Gastrocnemius medialis (tissue), 4 donors: Measurements from ENCODE around the gene KIRREL3. TPM values are rescaled to one million over a fixed set of nuclear protein-coding genes. Genes with fewer than 3 reads are reported as not detected.

Experiments
- ATAC-seq, 2 donors: fragments of 150-250 bp; one replicate each; pipeline ENCODE4 v1.9.1; 2016
- DNase-seq, 2 donors: peaks; one replicate each; pipeline ENCODE4 v3.0.0-alpha.2; 2019
- H3K27ac ChIP-seq, 4 donors: fragments of 200-600 bp; sonication (generic); 1 replicate in 1 of 4; 2 replicates in 3 of 4; pipeline ENCODE4 v1.5.1; 2016 to 2018; ENCODE audit warnings: mild to moderate bottlenecking in 2 of 4, moderate library complexity in 1 of 4
- H3K27me3 ChIP-seq, 3 donors: fragments of 200-600 bp; sonication (generic) in 2 of 3; 1 replicate in 1 of 3; 2 replicates in 2 of 3; pipeline versions ENCODE4 v1.5.1 to v1.6.0; 2016 to 2019; ENCODE audit warnings: mild to moderate bottlenecking in 1 of 3, moderate library complexity in 1 of 3
- H3K36me3 ChIP-seq, 2 donors: fragments of 200-600 bp; sonication (generic) in 1 of 2; one replicate each; pipeline ENCODE4 v1.5.1; 2017 to 2018
- H3K4me1 ChIP-seq, 2 donors: fragments of 200-600 bp; sonication (generic) in 1 of 2; one replicate each; pipeline ENCODE4 v1.5.1; 2016 to 2017; ENCODE audit warnings: mild to moderate bottlenecking in 2 of 2
- H3K4me3 ChIP-seq, 4 donors: fragments of 200-600 bp; sonication (generic) in 3 of 4; 1 replicate in 1 of 4; 2 replicates in 3 of 4; pipeline ENCODE4 v1.5.1; 2016 to 2019; ENCODE audit warnings: mild to moderate bottlenecking in 2 of 4
- H3K9me3 ChIP-seq, 3 donors: fragments of 200-600 bp; sonication (generic) in 2 of 3; 1 replicate in 1 of 3; 2 replicates in 2 of 3; pipeline ENCODE4 v1.5.1; 2016 to 2019
- CTCF ChIP-seq, 5 experiments: fragments of 450-650 bp in 3 of 5; fragments of 200-600 bp in 2 of 5; sonication (generic) in 2 of 5; IDR thresholded peaks in 4 of 5; conservative IDR thresholded peaks in 1 of 5; 1 replicate in 4 of 5; 2 replicates in 1 of 5; pipeline ENCODE4 v1.5.1; 2016 to 2019; ENCODE audit warnings: antibody characterized with exemption in 5 of 5, mild to moderate bottlenecking in 3 of 5, moderate library complexity in 3 of 5
- POLR2A ChIP-seq, 2 donors: fragments of 450-650 bp; IDR thresholded peaks; one replicate each; pipeline ENCODE4 v1.6.1; 2017; ENCODE audit warnings: antibody characterized with exemption in 2 of 2, mild to moderate bottlenecking in 2 of 2, moderate library complexity in 2 of 2
- in situ Hi-C, 4 donors: fragments of 200-750 bp; cut with MboI; loops; one replicate each; pipeline versions ENCODE4 v1.15.0 to v1.8.0; 2017; ENCODE audit warnings: low sequenced_read_pairs in 4 of 4
- intact Hi-C: fragments of 100-400 bp; cut with DNase I; formaldehyde crosslinking; loops from one replicate; pipeline ENCODE4 v1.15.1; 2023; ENCODE audit warnings: low total_unique reads
- total RNA-seq, 4 donors: library from RNA; depleted of rRNA; stranded (reverse); fragments of >200 nt; gene quantifications; one replicate each; pipeline versions ENCODE4 v1.1.0 to v1.2.3, GENCODE V29; 2016

Gene KIRREL3
- total RNA-seq, 4 donors from 2014 or later = 0.10 TPM; not detected in 3

GRCh38 chr11:126452241-126453101 lies 548.1 kb downstream of the KIRREL3 start:
- Histone ChIP-seq H3K27me3 (peaks cover 11 to 19% (median 18%) of the 10 kb centered on the region in 3 donors), H3K27ac (no peak overlapping the region), H3K4me1 (no peaks in the 10 kb centered on the region), H3K4me3 (no peak overlapping the region), H3K9me3 (no peaks in the 10 kb centered on the region), H3K36me3 (no peaks in the 10 kb centered on the region)
- intact Hi-C loops = loop anchor here (10.0 kb wide), 1 partner anchor 1502 kb away; no protein-coding TSS in a partner anchor
- DNase-seq (no peak), ATAC-seq (no peak)
- TF ChIP-seq POLR2A (IDR thresholded peaks at IDR 0.05) (no peak), CTCF (IDR thresholded peaks at IDR 0.05 in 4 of 5, conservative IDR thresholded peaks at IDR 0.05 in 1 of 5) (no peak)
- in situ Hi-C loops = no loop called here

- Histone ChIP-seq H3K36me3 (no peaks in the 10 kb centered on the region), H3K4me1 (no peaks in the 10 kb centered on the region), H3K27me3 (peaks cover 11 to 19% (median 18%) of the 10 kb centered on the region in 3 donors), H3K27ac (no peak overlapping the region), H3K4me3 (no peak overlapping the region), H3K9me3 (no peaks in the 10 kb centered on the region)
- no peak for DNase-seq
- in situ Hi-C loops = no loop called here
- no peak for ATAC-seq
- TF ChIP-seq POLR2A (IDR thresholded peaks at IDR 0.05) (no peak), CTCF (IDR thresholded peaks at IDR 0.05 in 4 of 5, conservative IDR thresholded peaks at IDR 0.05 in 1 of 5) (no peak)
- intact Hi-C loops = loop anchor here (10.0 kb wide), 1 partner anchor 1503 kb away; no protein-coding TSS in a partner anchor
These were observed 549.3 kb downstream of the KIRREL3 start for GRCh38 chr11:126451211-126451802.

GRCh38 chr11:126450806-126451205 lies 549.8 kb downstream of the KIRREL3 start:
- intact Hi-C loops (loop anchor here (10.0 kb wide), 1 partner anchor 1504 kb away; no protein-coding TSS in a partner anchor), in situ Hi-C loops (no loop called here)
- no peak for TF ChIP-seq POLR2A (IDR thresholded peaks at IDR 0.05)
- no peak for TF ChIP-seq CTCF (IDR thresholded peaks at IDR 0.05 in 4 of 5, conservative IDR thresholded peaks at IDR 0.05 in 1 of 5)
- no peak overlapping the region for H3K4me3 ChIP-seq
- no peak for DNase-seq
- peaks cover 11 to 19% (median 18%) of the 10 kb centered on the region in 3 donors for H3K27me3 ChIP-seq
- no peaks in the 10 kb centered on the region for H3K9me3 ChIP-seq
- H3K4me1 ChIP-seq = no peaks in the 10 kb centered on the region
- no peak overlapping the region for H3K27ac ChIP-seq
- ATAC-seq = no peak
- no peaks in the 10 kb centered on the region for H3K36me3 ChIP-seq

- Histone ChIP-seq H3K27me3 (peaks cover 11 to 19% (median 18%) of the 10 kb centered on the region in 3 donors), H3K4me3 (no peak overlapping the region), H3K9me3 (no peaks in the 10 kb centered on the region), H3K4me1 (no peaks in the 10 kb centered on the region), H3K36me3 (no peaks in the 10 kb centered on the region), H3K27ac (no peak overlapping the region)
- TF ChIP-seq CTCF (IDR thresholded peaks at IDR 0.05 in 4 of 5, conservative IDR thresholded peaks at IDR 0.05 in 1 of 5) = no peak
- no peak for TF ChIP-seq POLR2A (IDR thresholded peaks at IDR 0.05)
- DNase-seq (no peak), ATAC-seq (no peak)
- intact Hi-C loops = loop anchor here (10.0 kb wide), 1 partner anchor 1505 kb away; no protein-coding TSS in a partner anchor
- in situ Hi-C loops = no loop called here
These were observed 550.4 kb downstream of the KIRREL3 start for GRCh38 chr11:126450198-126450597.
